ENCODE data around the gene OR4D2. TPM values are rescaled to one million over a fixed set of nuclear protein-coding genes. Genes with fewer than 3 reads are reported as not detected.
"Not testable (repeated sequence)": the region's sequence is repeated elsewhere in the genome, so short reads cannot be mapped to it uniquely, and the experiment has no call there.

Gene OR4D2
- total and polyA plus RNA-seq, 4 donors: not detected

- Histone ChIP-seq H3K9me3 (ENCODE audit: control insufficient read depth in 4 of 4, low read length in 3 of 4) (no peaks in the 10 kb centered on the region), H3K4me3 (ENCODE audit: low read depth in 1 of 3, low read length in 3 of 3) (no peak overlapping the region), H3K4me1 (ENCODE audit: control insufficient read depth in 4 of 4, insufficient read depth in 4 of 4, low read length in 3 of 4) (no peaks in the 10 kb centered on the region), H3K27ac (ENCODE audit: low read depth in 1 of 2, low read length in 2 of 2) (no peak overlapping the region), H3K36me3 (ENCODE audit: control insufficient read depth in 4 of 4, insufficient read depth in 3 of 4, low read depth in 1 of 4, low read length in 3 of 4) (no peaks in the 10 kb centered on the region), H3K27me3 (ENCODE audit: control insufficient read depth in 4 of 4, insufficient read depth in 4 of 4, low read length in 3 of 4) (peaks cover 0 to 5% (median 0%) of the 10 kb centered on the region in 4 donors), H3K9ac (ENCODE audit: low read depth in 1 of 2, low read length in 2 of 2) (no peak overlapping the region)
- 34% methylated on average over 1 of the region's 1 CpG for WGBS
- no peak for TF ChIP-seq REST (IDR thresholded peaks at IDR 0.05)
- TF ChIP-seq FOXA2 (IDR thresholded peaks at IDR 0.05): no peak
- TF ChIP-seq EGR1 (IDR thresholded peaks at IDR 0.05; ENCODE audit: low read depth in 2 of 2): no peak
- no peak for TF ChIP-seq HNF4G (IDR thresholded peaks at IDR 0.05)
- no peak for TF ChIP-seq GABPA (IDR thresholded peaks at IDR 0.05 in 1 of 2, conservative IDR thresholded peaks at IDR 0.05 in 1 of 2)
- TF ChIP-seq YY1 (IDR thresholded peaks at IDR 0.05): no peak
- TF ChIP-seq NR2F2 (IDR thresholded peaks at IDR 0.05): no peak
- DNase-seq (ENCODE audit: low spot score): no peak
These were observed 38.9 kb upstream of the OR4D2 start for GRCh38 chr17:58127846-58128245.

GRCh38 chr17:58132697-58133096 lies 34.1 kb upstream of the OR4D2 start:
- H3K9me3 ChIP-seq (ENCODE audit: control insufficient read depth in 4 of 4, low read length in 3 of 4); H3K4me1 ChIP-seq (ENCODE audit: control insufficient read depth in 4 of 4, insufficient read depth in 4 of 4, low read length in 3 of 4); H3K4me3 ChIP-seq (ENCODE audit: low read depth in 1 of 3, low read length in 3 of 3); H3K9ac ChIP-seq (ENCODE audit: low read depth in 1 of 2, low read length in 2 of 2); H3K27ac ChIP-seq (ENCODE audit: low read depth in 1 of 2, low read length in 2 of 2); DNase-seq (ENCODE audit: low spot score); H3K36me3 ChIP-seq (ENCODE audit: control insufficient read depth in 4 of 4, insufficient read depth in 3 of 4, low read depth in 1 of 4, low read length in 3 of 4): not testable (repeated sequence)
- 96% methylated on average over 5 of the region's 5 CpGs for WGBS
- peaks cover 0 to 10% (median 0%) of the 10 kb centered on the region in 4 donors for H3K27me3 ChIP-seq (ENCODE audit: control insufficient read depth in 4 of 4, insufficient read depth in 4 of 4, low read length in 3 of 4)

- Histone ChIP-seq H3K4me1 (ENCODE audit: control insufficient read depth in 4 of 4, insufficient read depth in 4 of 4, low read length in 3 of 4) (no peaks in the 10 kb centered on the region), H3K27me3 (ENCODE audit: control insufficient read depth in 4 of 4, insufficient read depth in 4 of 4, low read length in 3 of 4) (peaks cover 0 to 7% (median under 1%) of the 10 kb centered on the region in 4 donors), H3K36me3 (ENCODE audit: control insufficient read depth in 4 of 4, insufficient read depth in 3 of 4, low read depth in 1 of 4, low read length in 3 of 4) (no peaks in the 10 kb centered on the region), H3K9ac (ENCODE audit: low read depth in 1 of 2, low read length in 2 of 2) (no peak overlapping the region), H3K27ac (ENCODE audit: low read depth in 1 of 2, low read length in 2 of 2) (no peak overlapping the region), H3K9me3 (ENCODE audit: control insufficient read depth in 4 of 4, low read length in 3 of 4) (no peaks in the 10 kb centered on the region), H3K4me3 (ENCODE audit: low read depth in 1 of 3, low read length in 3 of 3) (no peak overlapping the region)
- no peak for DNase-seq (ENCODE audit: low spot score)
- WGBS: 24% methylated on average over 8 of the region's 8 CpGs
- TF ChIP-seq JUND (IDR thresholded peaks at IDR 0.05) (no peak), RAD21 (IDR thresholded peaks at IDR 0.05) (peak; percentile 42 to 57), HNF4A (conservative IDR thresholded peaks at IDR 0.05) (no peak), CTCF (IDR thresholded peaks at IDR 0.05; ENCODE audit: low read depth, low read length, missing input control) (peak; percentile 34)
These were observed 30.0 kb upstream of the OR4D2 start for GRCh38 chr17:58136669-58137279.

All from liver (tissue), 9 donors.